OCI-LY7 (cell line): ENCODE results near the gene YJU2.

Experiments
- EZH2phosphoT487 ChIP-seq: fragments of 200-600 bp; sonication (generic); IDR thresholded peaks from 2 replicates; pipeline ENCODE4 v1.6.1; 2018; ENCODE audit warnings: low read depth, borderline replicate concordance, mild to moderate bottlenecking, mixed run types, antibody characterized with exemption, low read length, moderate library complexity, mixed read lengths
- TF ChIP-seq, protein P1 (sequence below): fragments of 200-600 bp; sonication (generic); conservative IDR thresholded peaks from 2 replicates; pipeline ENCODE4 v1.5.1; 2014; ENCODE audit warnings: mild to moderate bottlenecking, antibody characterized with exemption, low read length, moderate library complexity, mixed read lengths

DNA sequence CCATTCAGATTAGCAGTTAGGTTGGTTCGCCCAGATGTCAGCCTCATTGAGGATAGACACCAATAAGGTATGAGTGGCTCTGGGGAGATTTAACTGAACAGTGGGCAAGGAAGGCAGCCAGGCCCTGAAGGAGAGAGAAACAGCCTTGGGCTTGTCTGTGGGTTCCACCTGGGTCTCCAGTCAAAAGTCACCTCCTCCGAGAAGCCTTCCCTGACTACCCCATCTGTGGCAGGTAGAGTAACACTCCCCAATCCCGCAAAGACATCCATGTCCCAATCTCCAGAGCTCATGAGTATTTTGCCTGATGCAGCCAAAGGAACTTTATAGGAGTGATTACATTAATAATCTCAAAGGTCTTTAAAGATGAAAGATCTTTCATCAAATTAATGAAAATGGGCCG is 8.0 kb upstream of the YJU2 start:
- TF ChIP-seq, protein P1, sequence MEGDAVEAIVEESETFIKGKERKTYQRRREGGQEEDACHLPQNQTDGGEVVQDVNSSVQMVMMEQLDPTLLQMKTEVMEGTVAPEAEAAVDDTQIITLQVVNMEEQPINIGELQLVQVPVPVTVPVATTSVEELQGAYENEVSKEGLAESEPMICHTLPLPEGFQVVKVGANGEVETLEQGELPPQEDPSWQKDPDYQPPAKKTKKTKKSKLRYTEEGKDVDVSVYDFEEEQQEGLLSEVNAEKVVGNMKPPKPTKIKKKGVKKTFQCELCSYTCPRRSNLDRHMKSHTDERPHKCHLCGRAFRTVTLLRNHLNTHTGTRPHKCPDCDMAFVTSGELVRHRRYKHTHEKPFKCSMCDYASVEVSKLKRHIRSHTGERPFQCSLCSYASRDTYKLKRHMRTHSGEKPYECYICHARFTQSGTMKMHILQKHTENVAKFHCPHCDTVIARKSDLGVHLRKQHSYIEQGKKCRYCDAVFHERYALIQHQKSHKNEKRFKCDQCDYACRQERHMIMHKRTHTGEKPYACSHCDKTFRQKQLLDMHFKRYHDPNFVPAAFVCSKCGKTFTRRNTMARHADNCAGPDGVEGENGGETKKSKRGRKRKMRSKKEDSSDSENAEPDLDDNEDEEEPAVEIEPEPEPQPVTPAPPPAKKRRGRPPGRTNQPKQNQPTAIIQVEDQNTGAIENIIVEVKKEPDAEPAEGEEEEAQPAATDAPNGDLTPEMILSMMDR: no peak
- no peak for TF ChIP-seq EZH2phosphoT487
